HCT116 (cell line): ENCODE data around the gene ASAH2B.
"Not testable (repeated sequence)": the region's sequence is repeated elsewhere in the genome, so short reads cannot be mapped to it uniquely, and the experiment has no call there.

Experiments used
- CTCF ChIP-seq, 3 experiments: fragments of 200-600 bp in 1 of 3; sonication (generic) in 1 of 3; IDR thresholded peaks in 2 of 3; conservative IDR thresholded peaks in 1 of 3; 2 replicates each; pipeline ENCODE4 v1.5.1; 2012 to 2017; ENCODE audit warnings: low read depth in 2 of 3, low read length in 2 of 3, antibody characterized with exemption in 1 of 3, borderline replicate concordance in 1 of 3, control low read depth in 1 of 3, mild to moderate bottlenecking in 1 of 3, mixed read lengths in 1 of 3, mixed run types in 1 of 3, moderate library complexity in 1 of 3; ENCODE audit not compliant: insufficient read depth in 1 of 3
- EZH2phosphoT487 ChIP-seq: fragments of 200-600 bp; IDR thresholded peaks from 2 replicates; pipeline ENCODE4 v1.6.1; 2018; ENCODE audit warnings: antibody characterized with exemption, borderline replicate concordance
- JUND ChIP-seq: IDR thresholded peaks from 2 replicates; pipeline ENCODE4 v1.6.1; 2012
- POLR2A ChIP-seq: IDR thresholded peaks from 2 replicates; pipeline ENCODE4 v1.7.0; 2011; ENCODE audit warnings: borderline replicate concordance; ENCODE audit not compliant: insufficient read depth, insufficient read length; ENCODE audit errors: extremely low read depth
- RAD21 ChIP-seq: IDR thresholded peaks from 2 replicates; pipeline ENCODE4 v1.6.1; 2012; ENCODE audit warnings: low read depth, mild to moderate bottlenecking
- REST ChIP-seq: IDR thresholded peaks from 2 replicates; pipeline ENCODE4 v1.6.1; 2012; ENCODE audit warnings: low read depth
- ZBTB33 ChIP-seq: IDR thresholded peaks from 2 replicates; pipeline ENCODE4 v1.6.1; 2011; ENCODE audit warnings: mild to moderate bottlenecking, low read length, moderate library complexity; ENCODE audit not compliant: insufficient replicate concordance; ENCODE audit errors: extremely low read depth
- ZNF274 ChIP-seq: fragments of 200-500 bp; sonication (Bioruptor generic); IDR thresholded peaks from 2 replicates; pipeline ENCODE4 v1.6.1; 2014; ENCODE audit warnings: mild to moderate bottlenecking, low read depth, low read length, inconsistent platforms

GRCh38 chr10:50782017-50782416, 42.3 kb downstream of the ASAH2B start:
- TF ChIP-seq RAD21; CTCF (IDR thresholded peaks at IDR 0.05 in 2 of 3, conservative IDR thresholded peaks at IDR 0.05 in 1 of 3; ENCODE audit: borderline replicate concordance in 1 of 3, insufficient read depth in 1 of 3, low read depth in 2 of 3, low read length in 2 of 3); POLR2A; REST; EZH2phosphoT487; JUND; ZBTB33; ZNF274: not testable (repeated sequence)
